Spleen (tissue), 13 donors: ENCODE results near the gene MGAT5. TPM values are rescaled to one million over a fixed set of nuclear protein-coding genes. Genes with fewer than 3 reads are reported as not detected.

Experiments used
- DNase-seq: peaks from one replicate; pipeline ENCODE4 v3.0.0-alpha.2; 2020
- H3K27ac ChIP-seq, 8 donors: fragments of 200-600 bp; sonication (generic) in 7 of 8; 1 replicate in 4 of 8; 2 replicates in 4 of 8; pipeline versions ENCODE4 v1.5.0 to v1.8.0; 2016 to 2021; ENCODE audit warnings: inconsistent platforms in 4 of 8, mild to moderate bottlenecking in 4 of 8, moderate library complexity in 1 of 8
- H3K27me3 ChIP-seq, 7 donors: fragments of 200-600 bp; sonication (generic) in 6 of 7; replicated peaks in 1 of 7; 1 replicate in 4 of 7; 2 replicates in 3 of 7; pipeline versions ENCODE4 v1.5.0 to v1.8.0; 2016 to 2021; ENCODE audit warnings: inconsistent platforms in 3 of 7, mild to moderate bottlenecking in 1 of 7
- H3K36me3 ChIP-seq, 6 donors: fragments of 200-600 bp; sonication (generic) in 5 of 6; 1 replicate in 4 of 6; 2 replicates in 2 of 6; pipeline versions ENCODE4 v1.5.0 to v1.8.0; 2016 to 2021; ENCODE audit warnings: inconsistent platforms in 2 of 6
- H3K4me1 ChIP-seq, 6 donors: fragments of 200-600 bp; sonication (generic) in 5 of 6; 1 replicate in 3 of 6; 2 replicates in 3 of 6; pipeline versions ENCODE4 v1.5.0 to v1.8.0; 2016 to 2021; ENCODE audit warnings: inconsistent platforms in 3 of 6
- H3K4me3 ChIP-seq, 8 donors: fragments of 200-600 bp; sonication (generic) in 7 of 8; 1 replicate in 4 of 8; 2 replicates in 4 of 8; pipeline versions ENCODE4 v1.5.0 to v1.8.0; 2016 to 2021; ENCODE audit warnings: inconsistent platforms in 4 of 8, mild to moderate bottlenecking in 4 of 8, moderate library complexity in 2 of 8
- H3K9me3 ChIP-seq, 8 donors: fragments of 200-600 bp; sonication (generic) in 7 of 8; 1 replicate in 4 of 8; 2 replicates in 4 of 8; pipeline versions ENCODE4 v1.5.0 to v1.8.0; 2016 to 2021; ENCODE audit warnings: inconsistent platforms in 4 of 8
- CTCF ChIP-seq, 11 experiments: fragments of 200-600 bp in 7 of 11; fragments of 450-650 bp in 4 of 11; sonication (generic) in 4 of 11; IDR thresholded peaks in 8 of 11; conservative IDR thresholded peaks in 3 of 11; 1 replicate in 7 of 11; 2 replicates in 4 of 11; pipeline versions ENCODE4 v1.4.0 to v1.8.0; 2016 to 2021; ENCODE audit warnings: antibody characterized with exemption in 11 of 11, inconsistent platforms in 4 of 11, mild to moderate bottlenecking in 1 of 11
- POLR2A ChIP-seq, 3 donors: fragments of 450-650 bp; IDR thresholded peaks; one replicate each; pipeline ENCODE4 v1.5.1; 2017; ENCODE audit warnings: antibody characterized with exemption in 3 of 3, mild to moderate bottlenecking in 1 of 3
- POLR2AphosphoS5 ChIP-seq, 3 donors: sonication (generic); formaldehyde crosslinking; IDR thresholded peaks; one replicate each; pipeline ENCODE4 v1.5.1; 2017; ENCODE audit warnings: antibody characterized with exemption in 3 of 3
- WGBS, 5 donors: extraction: QIAGEN DNeasy Blood & Tissue Kit in 3 of 5; methylation state at CpG; one replicate each; pipeline versions ENCODE4 v1.1.5 to v1.1.7; 2013 to 2018; 5-methylcytosine and 5-hydroxymethylcytosine counted together
- intact Hi-C: fragments of 100-400 bp; cut with DNase I; formaldehyde crosslinking; loops from one replicate; pipeline ENCODE4 v1.15.0; 2023; ENCODE audit warnings: low total_unique reads
- long read RNA-seq, 2 donors: transcript quantifications; one replicate each; lab custom pipeline, GENCODE V29; 2026
- polyA plus RNA-seq, 3 donors: library from polyadenylated mRNA; stranded (reverse); fragments of 200-250 nt; gene quantifications; one replicate each; pipeline ENCODE4 v1.2.1, GENCODE V29; 2013
- total RNA-seq, 7 donors: library from RNA; depleted of rRNA in 3 of 7; stranded (reverse); fragments of >200 nt in 3 of 7; fragmentation: NEBNext Ultra II Directional in 4 of 7; extraction: Animal tissue kit (Norgen Biotek cat#: 25700) in 4 of 7; gene quantifications; one replicate each; pipeline versions ENCODE4 v1.1.0 to v1.2.1, GENCODE V29; 2016 to 2021
- donor health status: healthy with polysubstance abuse.
- donor health status: DM: no; HTN: no; CAD: no; lungs with moderate emphysema.
- donor health status: DM: no; HTN: no; CAD: no.
- donor health status: Bipolar disorder and iron deficiency.
- donor health status: healthy.
- donor health status: DM: no; HTN: no; CAD: no.
- donor health status: DM: yes; HTN: yes; CAD: no.

MGAT5 gene, protein sequence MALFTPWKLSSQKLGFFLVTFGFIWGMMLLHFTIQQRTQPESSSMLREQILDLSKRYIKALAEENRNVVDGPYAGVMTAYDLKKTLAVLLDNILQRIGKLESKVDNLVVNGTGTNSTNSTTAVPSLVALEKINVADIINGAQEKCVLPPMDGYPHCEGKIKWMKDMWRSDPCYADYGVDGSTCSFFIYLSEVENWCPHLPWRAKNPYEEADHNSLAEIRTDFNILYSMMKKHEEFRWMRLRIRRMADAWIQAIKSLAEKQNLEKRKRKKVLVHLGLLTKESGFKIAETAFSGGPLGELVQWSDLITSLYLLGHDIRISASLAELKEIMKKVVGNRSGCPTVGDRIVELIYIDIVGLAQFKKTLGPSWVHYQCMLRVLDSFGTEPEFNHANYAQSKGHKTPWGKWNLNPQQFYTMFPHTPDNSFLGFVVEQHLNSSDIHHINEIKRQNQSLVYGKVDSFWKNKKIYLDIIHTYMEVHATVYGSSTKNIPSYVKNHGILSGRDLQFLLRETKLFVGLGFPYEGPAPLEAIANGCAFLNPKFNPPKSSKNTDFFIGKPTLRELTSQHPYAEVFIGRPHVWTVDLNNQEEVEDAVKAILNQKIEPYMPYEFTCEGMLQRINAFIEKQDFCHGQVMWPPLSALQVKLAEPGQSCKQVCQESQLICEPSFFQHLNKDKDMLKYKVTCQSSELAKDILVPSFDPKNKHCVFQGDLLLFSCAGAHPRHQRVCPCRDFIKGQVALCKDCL
- total RNA-seq (100 to 1,000 TPM in 4 of 7 donors, 10 to 100 TPM in 3; 81.0 to 110 (median 101) TPM), polyA plus RNA-seq (10 to 100 TPM; 11.2 to 17.5 (median 14.4) TPM)
- long read RNA-seq, donor 1, partial matches to known transcripts = 0 of 1 reads
- long read RNA-seq, donor 1, other reads (novel, unspliced or antisense) = 0 of 1 reads
- long read RNA-seq, donor 2, partial matches to known transcripts = 0 of 4 reads
- long read RNA-seq, donor 2, other reads (novel, unspliced or antisense) = 0 of 4 reads

DNA sequence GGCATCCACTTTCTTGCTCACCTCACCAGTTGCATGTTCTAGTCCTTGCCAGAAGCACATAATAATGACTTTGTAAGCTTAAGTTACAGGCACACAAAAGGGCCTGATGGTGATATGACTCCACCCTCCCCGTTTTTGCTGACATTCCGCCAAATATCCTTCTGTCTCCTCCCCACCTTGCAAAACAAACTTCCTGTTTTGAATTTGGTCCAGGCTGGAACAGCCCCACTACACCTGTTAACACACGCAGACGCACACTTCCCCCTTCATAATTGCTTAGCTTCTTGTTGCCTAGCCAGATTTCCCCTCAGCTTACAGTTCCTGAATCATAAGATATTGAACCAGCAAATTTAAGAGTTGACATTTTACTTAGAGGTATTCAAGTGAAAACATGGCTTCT is at the start of gene MGAT5:
MGAT5 (plus strand) TSS at position 269 of the 400 bp plus-strand sequence. CDS start 332 bp downstream, outside the sequence.
- 27 to 44% (median 39%) methylated on average over 4 of the region's 4 CpGs for WGBS, 5 donors
- Histone ChIP-seq H3K27me3 (no peaks in the 10 kb centered on the region), H3K4me3 (peak within 1 kb of the TSS in 4 of 8 donors; percentile 21 to 59 (median 36)), H3K9me3 (no peaks in the 10 kb centered on the region), H3K36me3 (peaks cover 0 to 19% (median 7%) of the 10 kb centered on the region in 6 donors), H3K27ac (peak within 1 kb of the TSS; percentile 30 to 90 (median 65)), H3K4me1 (peaks cover 37 to 99% (median 82%) of the 10 kb centered on the region in 6 donors)
- intact Hi-C loops = no loop called here
- DNase-seq = no peak
- TF ChIP-seq POLR2A (IDR thresholded peaks at IDR 0.05) (peak in 1 of 3 donors; percentile 10), CTCF (IDR thresholded peaks at IDR 0.05 in 8 of 11, conservative IDR thresholded peaks at IDR 0.05 in 3 of 11) (no peak), POLR2AphosphoS5 (IDR thresholded peaks at IDR 0.05) (peak in 1 of 3 donors; percentile 82)

DNA sequence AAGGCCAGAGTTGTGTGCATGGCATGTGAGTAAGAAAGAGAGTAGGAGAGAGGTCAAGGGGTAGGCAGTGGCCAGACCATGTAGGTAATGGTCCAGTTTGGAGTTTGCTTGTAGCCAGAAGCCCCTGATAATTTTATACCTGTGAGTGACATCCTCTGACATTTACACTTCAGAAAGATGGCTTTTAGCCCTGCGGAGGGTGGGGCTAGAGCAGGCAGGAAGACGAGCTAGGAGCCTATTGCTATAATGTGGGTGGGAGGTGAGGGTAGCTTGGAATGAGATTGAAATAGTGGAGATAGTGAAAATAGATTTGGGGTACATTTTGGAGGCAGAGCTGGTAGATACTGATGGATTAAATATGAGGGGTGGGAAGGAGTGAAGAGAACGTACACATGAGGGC is 48.8 kb upstream of the MGAT5 start:
- intact Hi-C loops = loop anchor here (5.0 kb wide), 1 partner anchor 88 kb away; no protein-coding TSS in a partner anchor
- Histone ChIP-seq H3K4me1 (peaks cover 31 to 86% (median 56%) of the 10 kb centered on the region in 6 donors), H3K27me3 (no peaks in the 10 kb centered on the region), H3K9me3 (no peaks in the 10 kb centered on the region), H3K27ac (peak overlapping the region in 3 of 8 donors; percentile 44 to 64 (median 61)), H3K4me3 (no peak overlapping the region), H3K36me3 (no peaks in the 10 kb centered on the region)
- 72 to 91% (median 88%) methylated on average over 3 of the region's 3 CpGs for whole genome bisulfite sequencing, 5 donors
- no peak for DNase-seq
- TF ChIP-seq POLR2AphosphoS5 (IDR thresholded peaks at IDR 0.05) (no peak), CTCF (IDR thresholded peaks at IDR 0.05 in 8 of 11, conservative IDR thresholded peaks at IDR 0.05 in 3 of 11) (no peak), POLR2A (IDR thresholded peaks at IDR 0.05) (no peak)

DNA sequence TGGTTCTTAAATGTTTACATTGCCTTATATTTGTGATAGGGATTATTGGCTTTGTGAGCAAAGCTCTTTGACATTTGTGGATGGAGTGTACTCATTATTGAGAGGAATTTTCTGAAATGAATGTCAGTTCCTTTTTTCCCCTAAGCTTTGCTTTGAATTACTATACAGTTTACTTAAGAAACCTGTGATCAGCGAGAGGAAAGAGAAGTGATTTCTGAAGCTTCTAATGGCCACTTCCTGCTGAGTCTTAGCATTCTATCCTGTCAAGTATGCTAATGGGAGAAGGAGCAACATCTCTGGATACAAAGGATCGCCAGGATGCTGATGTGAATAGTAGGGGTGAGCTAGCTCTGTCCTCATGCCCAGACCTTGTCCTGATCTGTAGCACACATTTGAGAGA is 47.8 kb upstream of the MGAT5 start:
- no peak for DNase-seq
- H3K4me1 ChIP-seq = peaks cover 31 to 76% (median 53%) of the 10 kb centered on the region in 6 donors
- no peaks in the 10 kb centered on the region for H3K27me3 ChIP-seq
- intact Hi-C loops = loop anchor here (5.0 kb wide), 1 partner anchor 89 kb away; no protein-coding TSS in a partner anchor
- H3K27ac ChIP-seq = peak overlapping the region in 7 of 8 donors; percentile 19 to 64 (median 41)
- no peaks in the 10 kb centered on the region for H3K36me3 ChIP-seq
- H3K9me3 ChIP-seq = no peaks in the 10 kb centered on the region
- no peak for TF ChIP-seq POLR2AphosphoS5 (IDR thresholded peaks at IDR 0.05)
- no peak for TF ChIP-seq CTCF (IDR thresholded peaks at IDR 0.05 in 8 of 11, conservative IDR thresholded peaks at IDR 0.05 in 3 of 11)
- TF ChIP-seq POLR2A (IDR thresholded peaks at IDR 0.05) = no peak
- 43 to 55% (median 51%) methylated on average over 2 of the region's 2 CpGs for WGBS, 5 donors
- no peak overlapping the region for H3K4me3 ChIP-seq
